Spleen (tissue), 11 donors: ENCODE results near the gene NAALADL2. TPM values are rescaled to one million over a fixed set of nuclear protein-coding genes. Genes with fewer than 3 reads are reported as not detected.

ENCODE experiments used
- DNase-seq: peaks from one replicate; pipeline ENCODE4 v3.0.0-alpha.2; 2020
- H3K27ac ChIP-seq, 8 donors: fragments of 200-600 bp; sonication (generic) in 7 of 8; 1 replicate in 4 of 8; 2 replicates in 4 of 8; pipeline versions ENCODE4 v1.5.0 to v1.8.0; 2016 to 2021; ENCODE audit warnings: inconsistent platforms in 4 of 8, mild to moderate bottlenecking in 4 of 8, moderate library complexity in 1 of 8
- H3K27me3 ChIP-seq, 7 donors: fragments of 200-600 bp; sonication (generic) in 6 of 7; replicated peaks in 1 of 7; 1 replicate in 4 of 7; 2 replicates in 3 of 7; pipeline versions ENCODE4 v1.5.0 to v1.8.0; 2016 to 2021; ENCODE audit warnings: inconsistent platforms in 3 of 7, mild to moderate bottlenecking in 1 of 7
- H3K36me3 ChIP-seq, 6 donors: fragments of 200-600 bp; sonication (generic) in 5 of 6; 1 replicate in 4 of 6; 2 replicates in 2 of 6; pipeline versions ENCODE4 v1.5.0 to v1.8.0; 2016 to 2021; ENCODE audit warnings: inconsistent platforms in 2 of 6
- H3K4me1 ChIP-seq, 6 donors: fragments of 200-600 bp; sonication (generic) in 5 of 6; 1 replicate in 3 of 6; 2 replicates in 3 of 6; pipeline versions ENCODE4 v1.5.0 to v1.8.0; 2016 to 2021; ENCODE audit warnings: inconsistent platforms in 3 of 6
- H3K4me3 ChIP-seq, 8 donors: fragments of 200-600 bp; sonication (generic) in 7 of 8; 1 replicate in 4 of 8; 2 replicates in 4 of 8; pipeline versions ENCODE4 v1.5.0 to v1.8.0; 2016 to 2021; ENCODE audit warnings: inconsistent platforms in 4 of 8, mild to moderate bottlenecking in 4 of 8, moderate library complexity in 2 of 8
- H3K9me3 ChIP-seq, 8 donors: fragments of 200-600 bp; sonication (generic) in 7 of 8; 1 replicate in 4 of 8; 2 replicates in 4 of 8; pipeline versions ENCODE4 v1.5.0 to v1.8.0; 2016 to 2021; ENCODE audit warnings: inconsistent platforms in 4 of 8
- POLR2A ChIP-seq, 3 donors: fragments of 450-650 bp; IDR thresholded peaks; one replicate each; pipeline ENCODE4 v1.5.1; 2017; ENCODE audit warnings: antibody characterized with exemption in 3 of 3, mild to moderate bottlenecking in 1 of 3
- POLR2AphosphoS5 ChIP-seq, 3 donors: sonication (generic); formaldehyde crosslinking; IDR thresholded peaks; one replicate each; pipeline ENCODE4 v1.5.1; 2017; ENCODE audit warnings: antibody characterized with exemption in 3 of 3
- WGBS, 5 donors: extraction: QIAGEN DNeasy Blood & Tissue Kit in 3 of 5; methylation state at CpG; one replicate each; pipeline versions ENCODE4 v1.1.5 to v1.1.7; 2013 to 2018; 5-methylcytosine and 5-hydroxymethylcytosine counted together
- intact Hi-C: fragments of 100-400 bp; cut with DNase I; formaldehyde crosslinking; loops from one replicate; pipeline ENCODE4 v1.15.0; 2023; ENCODE audit warnings: low total_unique reads
- polyA plus RNA-seq, 3 donors: library from polyadenylated mRNA; stranded (reverse); fragments of 200-250 nt; gene quantifications; one replicate each; pipeline ENCODE4 v1.2.1, GENCODE V29; 2013
- total RNA-seq, 7 donors: library from RNA; depleted of rRNA in 3 of 7; stranded (reverse); fragments of >200 nt in 3 of 7; fragmentation: NEBNext Ultra II Directional in 4 of 7; extraction: Animal tissue kit (Norgen Biotek cat#: 25700) in 4 of 7; gene quantifications; one replicate each; pipeline versions ENCODE4 v1.1.0 to v1.2.1, GENCODE V29; 2016 to 2021
- TF ChIP-seq, protein P1 (sequence below), 11 experiments: fragments of 200-600 bp in 7 of 11; fragments of 450-650 bp in 4 of 11; sonication (generic) in 4 of 11; IDR thresholded peaks in 8 of 11; conservative IDR thresholded peaks in 3 of 11; 1 replicate in 7 of 11; 2 replicates in 4 of 11; pipeline versions ENCODE4 v1.4.0 to v1.8.0; 2016 to 2021; ENCODE audit warnings: antibody characterized with exemption in 11 of 11, inconsistent platforms in 4 of 11, mild to moderate bottlenecking in 1 of 11
- donor health status: healthy with polysubstance abuse.
- donor health status: DM: no; HTN: no; CAD: no; lungs with moderate emphysema.
- donor health status: DM: no; HTN: no; CAD: no.
- donor health status: Bipolar disorder and iron deficiency.
- donor health status: healthy.
- donor health status: DM: no; HTN: no; CAD: no.
- donor health status: DM: yes; HTN: yes; CAD: no.

The NAALADL2 gene
- total and polyA plus RNA-seq, 10 donors: 0.09 to 14.4 (median 6.4) TPM

DNA sequence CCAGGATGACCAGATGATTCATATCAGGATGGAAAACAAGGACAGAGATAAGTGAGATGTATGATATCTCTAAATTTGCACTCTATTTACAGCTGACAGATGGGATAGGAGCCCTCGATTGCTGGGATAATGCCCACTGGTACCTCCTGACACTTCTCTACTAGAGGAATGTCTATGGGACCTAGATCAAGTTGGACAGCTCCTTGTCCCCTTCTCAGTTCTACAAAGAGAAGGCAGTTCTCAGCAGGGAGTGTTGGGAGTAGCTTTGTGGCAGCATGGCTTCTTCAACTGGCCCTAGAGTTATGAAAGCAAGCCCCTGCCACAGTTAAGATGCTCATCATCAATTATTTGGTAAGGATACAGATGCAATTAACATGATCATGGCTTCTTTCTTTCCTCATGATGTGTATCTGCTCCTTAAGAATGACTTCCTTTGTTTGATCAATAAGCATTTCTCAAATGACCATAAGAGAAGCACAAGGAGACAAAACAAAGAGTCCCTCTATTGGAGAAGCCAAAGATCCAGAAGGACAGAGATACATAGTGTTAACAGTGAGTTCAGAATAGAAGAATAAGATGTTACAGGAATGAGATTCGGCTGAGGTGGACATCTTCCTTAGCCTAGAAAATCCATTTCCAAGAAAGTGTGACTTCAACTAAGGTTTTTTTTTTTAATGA, 481.3 kb downstream of the NAALADL2 start:
- H3K27ac ChIP-seq: no peak overlapping the region
- intact Hi-C loops: no loop called here
- 63 to 90% (median 86%) methylated on average over 2 of the region's 2 CpGs for WGBS, 5 donors

DNA sequence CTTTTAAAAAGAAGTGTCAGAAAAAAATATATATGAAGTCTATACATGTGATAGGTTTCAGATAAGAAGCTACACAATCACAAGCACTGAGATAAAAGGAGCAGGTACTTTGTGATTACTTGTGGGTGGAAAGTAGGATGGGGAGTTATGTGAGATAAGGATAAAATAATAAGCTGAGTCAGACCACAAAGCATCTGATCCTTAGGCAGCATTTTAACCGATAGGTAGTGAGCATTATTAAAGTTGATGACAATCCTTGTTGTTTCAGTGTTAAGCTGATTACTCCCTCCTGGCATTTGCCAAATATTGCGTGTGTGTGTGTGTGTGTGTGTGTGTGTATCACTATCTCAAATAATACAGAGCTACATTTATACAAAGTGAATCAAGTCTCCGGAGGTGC, 483.1 kb downstream of the NAALADL2 start:
- intact Hi-C loops: no loop called here
- H3K4me1 ChIP-seq: no peaks in the 10 kb centered on the region
- no peak overlapping the region for H3K4me3 ChIP-seq
- no peak for DNase-seq
- WGBS, 5 donors: 45 to 66% (median 53%) methylated on average over 3 of the region's 3 CpGs
- H3K36me3 ChIP-seq: no peaks in the 10 kb centered on the region
- no peaks in the 10 kb centered on the region for H3K27me3 ChIP-seq
- TF ChIP-seq POLR2A (IDR thresholded peaks at IDR 0.05) (no peak), POLR2AphosphoS5 (IDR thresholded peaks at IDR 0.05) (no peak)
- TF ChIP-seq, protein P1, sequence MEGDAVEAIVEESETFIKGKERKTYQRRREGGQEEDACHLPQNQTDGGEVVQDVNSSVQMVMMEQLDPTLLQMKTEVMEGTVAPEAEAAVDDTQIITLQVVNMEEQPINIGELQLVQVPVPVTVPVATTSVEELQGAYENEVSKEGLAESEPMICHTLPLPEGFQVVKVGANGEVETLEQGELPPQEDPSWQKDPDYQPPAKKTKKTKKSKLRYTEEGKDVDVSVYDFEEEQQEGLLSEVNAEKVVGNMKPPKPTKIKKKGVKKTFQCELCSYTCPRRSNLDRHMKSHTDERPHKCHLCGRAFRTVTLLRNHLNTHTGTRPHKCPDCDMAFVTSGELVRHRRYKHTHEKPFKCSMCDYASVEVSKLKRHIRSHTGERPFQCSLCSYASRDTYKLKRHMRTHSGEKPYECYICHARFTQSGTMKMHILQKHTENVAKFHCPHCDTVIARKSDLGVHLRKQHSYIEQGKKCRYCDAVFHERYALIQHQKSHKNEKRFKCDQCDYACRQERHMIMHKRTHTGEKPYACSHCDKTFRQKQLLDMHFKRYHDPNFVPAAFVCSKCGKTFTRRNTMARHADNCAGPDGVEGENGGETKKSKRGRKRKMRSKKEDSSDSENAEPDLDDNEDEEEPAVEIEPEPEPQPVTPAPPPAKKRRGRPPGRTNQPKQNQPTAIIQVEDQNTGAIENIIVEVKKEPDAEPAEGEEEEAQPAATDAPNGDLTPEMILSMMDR (IDR thresholded peaks at IDR 0.05 in 8 of 11, conservative IDR thresholded peaks at IDR 0.05 in 3 of 11): no peak
- H3K9me3 ChIP-seq: peaks cover 0 to 6% (median 0%) of the 10 kb centered on the region in 8 donors
- H3K27ac ChIP-seq: no peak overlapping the region

More for the DNA sequence above, 481.3 kb downstream of the NAALADL2 start:
- H3K4me1 ChIP-seq: no peaks in the 10 kb centered on the region
- H3K9me3 ChIP-seq: peaks cover 0 to 5% (median 0%) of the 10 kb centered on the region in 8 donors
- TF ChIP-seq, protein P1 (IDR thresholded peaks at IDR 0.05 in 8 of 11, conservative IDR thresholded peaks at IDR 0.05 in 3 of 11): no peak
- TF ChIP-seq POLR2A (IDR thresholded peaks at IDR 0.05): no peak
- TF ChIP-seq POLR2AphosphoS5 (IDR thresholded peaks at IDR 0.05): no peak
- no peaks in the 10 kb centered on the region for H3K27me3 ChIP-seq
- no peak overlapping the region for H3K4me3 ChIP-seq
- no peak for DNase-seq
- H3K36me3 ChIP-seq: no peaks in the 10 kb centered on the region

DNA sequence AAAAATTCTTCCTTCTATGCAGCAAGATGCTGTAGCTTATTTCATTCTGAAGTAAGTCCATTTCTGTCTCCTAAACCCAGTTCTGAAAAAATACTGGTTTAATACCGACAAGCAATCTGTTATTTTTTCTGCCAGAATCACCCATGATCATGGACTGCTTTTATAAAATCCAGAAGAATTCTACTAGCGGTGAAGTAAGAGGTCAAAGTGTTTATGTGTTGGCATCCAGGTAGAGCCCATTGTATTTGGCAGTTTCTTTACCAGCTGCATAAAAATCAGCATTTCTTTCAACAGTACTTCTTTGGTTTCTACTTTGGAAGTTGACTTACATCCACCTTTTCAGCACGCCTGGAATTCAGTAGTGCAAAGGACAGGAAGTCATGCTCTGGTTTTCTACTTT, 484.8 kb downstream of the NAALADL2 start:
- 45 to 87% (median 65%) methylated on average over 3 of the region's 3 CpGs for WGBS, 5 donors
- no peak for DNase-seq
- no peak overlapping the region for H3K27ac ChIP-seq

More for the DNA sequence above, 484.8 kb downstream of the NAALADL2 start:
- H3K27me3 ChIP-seq: no peaks in the 10 kb centered on the region
- no peaks in the 10 kb centered on the region for H3K4me1 ChIP-seq
- H3K9me3 ChIP-seq: peaks cover 0 to 6% (median 0%) of the 10 kb centered on the region in 8 donors
- H3K4me3 ChIP-seq: no peak overlapping the region
- H3K36me3 ChIP-seq: no peaks in the 10 kb centered on the region
- intact Hi-C loops: no loop called here
- TF ChIP-seq POLR2A (IDR thresholded peaks at IDR 0.05): no peak
- no peak for TF ChIP-seq POLR2AphosphoS5 (IDR thresholded peaks at IDR 0.05)
- TF ChIP-seq, protein P1 (IDR thresholded peaks at IDR 0.05 in 8 of 11, conservative IDR thresholded peaks at IDR 0.05 in 3 of 11): no peak
